ENCODE data around the gene CCDC187. TPM values are rescaled to one million over a fixed set of nuclear protein-coding genes. Genes with fewer than 3 reads are reported as not detected.

CCDC187 gene
- polyA plus RNA-seq, 1 donor from 2014 or later: not detected

DNA sequence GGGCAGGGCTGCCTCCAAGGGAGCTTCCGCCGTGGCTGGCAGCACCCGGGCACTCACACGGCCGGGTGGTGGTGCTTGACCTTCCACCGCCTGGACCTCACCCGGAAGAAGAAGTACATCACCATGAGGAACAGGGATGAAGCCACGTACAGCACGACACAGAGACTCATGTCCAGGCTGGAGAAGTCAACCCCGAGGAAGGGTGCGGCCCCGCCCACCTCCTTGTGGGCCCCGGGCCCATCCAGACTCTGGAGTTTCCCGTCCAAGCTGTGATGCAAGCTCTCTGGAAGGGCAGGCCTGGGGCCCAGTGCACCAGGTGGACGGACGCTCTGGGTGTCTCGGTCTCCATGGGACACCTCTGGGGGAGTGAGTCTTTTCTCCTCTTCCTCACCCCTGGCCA is 95.2 kb downstream of the CCDC187 start:
- peaks cover 27% of the 10 kb centered on the region for H3K27me3 ChIP-seq (ENCODE audit: insufficient read depth, low read depth, low read length)
- H2AFZ ChIP-seq (ENCODE audit: low read depth, low read length): no peak overlapping the region
- H3K9me2 ChIP-seq (ENCODE audit: insufficient read depth, low read length): no peaks in the 10 kb centered on the region
- H3K79me2 ChIP-seq (replicated peaks; ENCODE audit: insufficient read depth, low read length): no peaks in the 10 kb centered on the region
- H3K27ac ChIP-seq (ENCODE audit: low read length): no peak overlapping the region
- H3K36me3 ChIP-seq (ENCODE audit: insufficient read depth, low read length): no peaks in the 10 kb centered on the region
- no peaks in the 10 kb centered on the region for H3K9me3 ChIP-seq (ENCODE audit: low read length)
- no peak overlapping the region for H3K4me3 ChIP-seq (ENCODE audit: low read length)
- no peaks in the 10 kb centered on the region for H3F3A ChIP-seq (ENCODE audit: insufficient read depth, low read length, poor library complexity, severe bottlenecking)
- no peak overlapping the region for H3K9ac ChIP-seq (ENCODE audit: low read length)
- TF ChIP-seq TAF1 (IDR thresholded peaks at IDR 0.05; ENCODE audit: low read depth) (no peak), MXI1 (conservative IDR thresholded peaks at IDR 0.05; ENCODE audit: poor library complexity, severe bottlenecking) (no peak), EZH2 (IDR thresholded peaks at IDR 0.05; ENCODE audit: borderline replicate concordance, insufficient read depth, low read length, poor library complexity, severe bottlenecking) (no peak), SMC3 (conservative IDR thresholded peaks at IDR 0.05; ENCODE audit: poor library complexity) (no peak)
- TF ChIP-seq, protein P1, sequence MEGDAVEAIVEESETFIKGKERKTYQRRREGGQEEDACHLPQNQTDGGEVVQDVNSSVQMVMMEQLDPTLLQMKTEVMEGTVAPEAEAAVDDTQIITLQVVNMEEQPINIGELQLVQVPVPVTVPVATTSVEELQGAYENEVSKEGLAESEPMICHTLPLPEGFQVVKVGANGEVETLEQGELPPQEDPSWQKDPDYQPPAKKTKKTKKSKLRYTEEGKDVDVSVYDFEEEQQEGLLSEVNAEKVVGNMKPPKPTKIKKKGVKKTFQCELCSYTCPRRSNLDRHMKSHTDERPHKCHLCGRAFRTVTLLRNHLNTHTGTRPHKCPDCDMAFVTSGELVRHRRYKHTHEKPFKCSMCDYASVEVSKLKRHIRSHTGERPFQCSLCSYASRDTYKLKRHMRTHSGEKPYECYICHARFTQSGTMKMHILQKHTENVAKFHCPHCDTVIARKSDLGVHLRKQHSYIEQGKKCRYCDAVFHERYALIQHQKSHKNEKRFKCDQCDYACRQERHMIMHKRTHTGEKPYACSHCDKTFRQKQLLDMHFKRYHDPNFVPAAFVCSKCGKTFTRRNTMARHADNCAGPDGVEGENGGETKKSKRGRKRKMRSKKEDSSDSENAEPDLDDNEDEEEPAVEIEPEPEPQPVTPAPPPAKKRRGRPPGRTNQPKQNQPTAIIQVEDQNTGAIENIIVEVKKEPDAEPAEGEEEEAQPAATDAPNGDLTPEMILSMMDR (IDR thresholded peaks at IDR 0.05; ENCODE audit: poor library complexity, severe bottlenecking): no peak
- H3K4me2 ChIP-seq (ENCODE audit: low read length): no peak overlapping the region
- no peaks in the 10 kb centered on the region for H4K20me1 ChIP-seq (ENCODE audit: insufficient read depth)

DNA sequence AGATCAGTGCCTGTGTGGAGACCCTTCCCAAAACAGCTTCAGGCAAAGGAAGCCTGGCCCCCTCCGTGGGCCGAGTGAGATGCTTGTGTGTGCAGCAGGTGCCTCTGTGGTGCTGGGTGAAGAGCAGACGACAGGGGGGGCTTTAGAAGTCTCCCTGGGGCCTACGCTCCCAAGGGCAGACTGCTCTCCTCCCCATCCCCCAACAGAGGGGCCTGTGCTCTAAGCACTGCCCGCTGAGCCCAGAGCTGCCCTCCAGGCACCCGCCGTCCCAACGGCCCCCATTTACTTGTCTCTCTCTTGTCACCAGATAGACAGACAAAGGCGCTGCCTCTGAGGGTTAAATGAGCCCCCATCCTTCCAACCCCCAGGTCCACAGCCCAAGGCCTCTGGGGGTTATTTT is 96.3 kb downstream of the CCDC187 start:
- Histone ChIP-seq H3K79me2 (replicated peaks; ENCODE audit: insufficient read depth, low read length) (no peaks in the 10 kb centered on the region), H3K27me3 (ENCODE audit: insufficient read depth, low read depth, low read length) (peaks cover 36% of the 10 kb centered on the region), H4K20me1 (ENCODE audit: insufficient read depth) (no peaks in the 10 kb centered on the region), H3K27ac (ENCODE audit: low read length) (no peak overlapping the region), H3K9ac (ENCODE audit: low read length) (no peak overlapping the region), H3F3A (ENCODE audit: insufficient read depth, low read length, poor library complexity, severe bottlenecking) (no peaks in the 10 kb centered on the region), H3K4me2 (ENCODE audit: low read length) (no peak overlapping the region), H3K9me2 (ENCODE audit: insufficient read depth, low read length) (no peaks in the 10 kb centered on the region), H3K36me3 (ENCODE audit: insufficient read depth, low read length) (no peaks in the 10 kb centered on the region), H2AFZ (ENCODE audit: low read depth, low read length) (no peak overlapping the region), H3K4me3 (ENCODE audit: low read length) (no peak overlapping the region), H3K9me3 (ENCODE audit: low read length) (no peaks in the 10 kb centered on the region)
- TF ChIP-seq, protein P2, sequence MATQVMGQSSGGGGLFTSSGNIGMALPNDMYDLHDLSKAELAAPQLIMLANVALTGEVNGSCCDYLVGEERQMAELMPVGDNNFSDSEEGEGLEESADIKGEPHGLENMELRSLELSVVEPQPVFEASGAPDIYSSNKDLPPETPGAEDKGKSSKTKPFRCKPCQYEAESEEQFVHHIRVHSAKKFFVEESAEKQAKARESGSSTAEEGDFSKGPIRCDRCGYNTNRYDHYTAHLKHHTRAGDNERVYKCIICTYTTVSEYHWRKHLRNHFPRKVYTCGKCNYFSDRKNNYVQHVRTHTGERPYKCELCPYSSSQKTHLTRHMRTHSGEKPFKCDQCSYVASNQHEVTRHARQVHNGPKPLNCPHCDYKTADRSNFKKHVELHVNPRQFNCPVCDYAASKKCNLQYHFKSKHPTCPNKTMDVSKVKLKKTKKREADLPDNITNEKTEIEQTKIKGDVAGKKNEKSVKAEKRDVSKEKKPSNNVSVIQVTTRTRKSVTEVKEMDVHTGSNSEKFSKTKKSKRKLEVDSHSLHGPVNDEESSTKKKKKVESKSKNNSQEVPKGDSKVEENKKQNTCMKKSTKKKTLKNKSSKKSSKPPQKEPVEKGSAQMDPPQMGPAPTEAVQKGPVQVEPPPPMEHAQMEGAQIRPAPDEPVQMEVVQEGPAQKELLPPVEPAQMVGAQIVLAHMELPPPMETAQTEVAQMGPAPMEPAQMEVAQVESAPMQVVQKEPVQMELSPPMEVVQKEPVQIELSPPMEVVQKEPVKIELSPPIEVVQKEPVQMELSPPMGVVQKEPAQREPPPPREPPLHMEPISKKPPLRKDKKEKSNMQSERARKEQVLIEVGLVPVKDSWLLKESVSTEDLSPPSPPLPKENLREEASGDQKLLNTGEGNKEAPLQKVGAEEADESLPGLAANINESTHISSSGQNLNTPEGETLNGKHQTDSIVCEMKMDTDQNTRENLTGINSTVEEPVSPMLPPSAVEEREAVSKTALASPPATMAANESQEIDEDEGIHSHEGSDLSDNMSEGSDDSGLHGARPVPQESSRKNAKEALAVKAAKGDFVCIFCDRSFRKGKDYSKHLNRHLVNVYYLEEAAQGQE (IDR thresholded peaks at IDR 0.05; ENCODE audit: borderline replicate concordance): no peak
- no peak for TF ChIP-seq RAD21 (conservative IDR thresholded peaks at IDR 0.05)
- TF ChIP-seq, protein P1 (IDR thresholded peaks at IDR 0.05; ENCODE audit: poor library complexity, severe bottlenecking): no peak
- no peak for TF ChIP-seq EP300 (conservative IDR thresholded peaks at IDR 0.05; ENCODE audit: poor library complexity, severe bottlenecking)
- no peak for TF ChIP-seq MXI1 (conservative IDR thresholded peaks at IDR 0.05; ENCODE audit: poor library complexity, severe bottlenecking)
- TF ChIP-seq POLR2AphosphoS5 (IDR thresholded peaks at IDR 0.05): no peak
- no peak for TF ChIP-seq SMC3 (conservative IDR thresholded peaks at IDR 0.05; ENCODE audit: poor library complexity)
- TF ChIP-seq TAF1 (IDR thresholded peaks at IDR 0.05; ENCODE audit: low read depth): no peak
- no peak for TF ChIP-seq EZH2 (IDR thresholded peaks at IDR 0.05; ENCODE audit: borderline replicate concordance, insufficient read depth, low read length, poor library complexity, severe bottlenecking)

Measured in neural cell (in vitro differentiated cells).